Spinal cord (tissue), 10 donors: ENCODE measurements around the gene BCL2. TPM values are rescaled to one million over a fixed set of nuclear protein-coding genes. Genes with fewer than 3 reads are reported as not detected.
A peak's percentile ranks its signal among the peaks of the same experiment; 100 is the strongest.

Experiments
- DNase-seq, 6 donors: peaks; one replicate each; pipeline versions ENCODE4 v3.0.0 to v3.0.0-alpha.2; 2013 to 2015; ENCODE audit warnings: low spot score in 6 of 6, low read depth in 4 of 6
- H3K27ac ChIP-seq: one replicate; pipeline ENCODE4 v1.5.1; 2013; ENCODE audit warnings: low read depth, low read length, control low read depth
- H3K27me3 ChIP-seq: one replicate; pipeline ENCODE4 v1.6.1; 2013; ENCODE audit warnings: low read length; ENCODE audit not compliant: control insufficient read depth, insufficient read depth
- H3K36me3 ChIP-seq: one replicate; pipeline ENCODE4 v1.6.1; 2013; ENCODE audit warnings: low read length; ENCODE audit not compliant: control insufficient read depth, insufficient read depth
- H3K4me1 ChIP-seq: one replicate; pipeline ENCODE4 v1.6.1; 2013; ENCODE audit warnings: low read length; ENCODE audit not compliant: control insufficient read depth, insufficient read depth
- H3K4me3 ChIP-seq: one replicate; pipeline ENCODE4 v1.5.1; 2013; ENCODE audit warnings: low read depth, low read length, control low read depth
- H3K9me3 ChIP-seq: one replicate; pipeline ENCODE4 v1.6.1; 2013; ENCODE audit warnings: low read length; ENCODE audit not compliant: control insufficient read depth, insufficient read depth
- WGBS: methylation state at CpG from one replicate; pipeline ENCODE4 v1.1.5; 2013; ENCODE audit warnings: missing lambda C conversion rate; ENCODE audit not compliant: insufficient coverage; 5-methylcytosine and 5-hydroxymethylcytosine counted together
- polyA plus RNA-seq, 2 donors: library from polyadenylated mRNA; unstranded; fragments of 120-200 nt; gene quantifications; one replicate each; pipeline ENCODE4 v1.2.1, GENCODE V29; 2013; ENCODE audit not compliant: insufficient read length in 2 of 2
- total RNA-seq, 2 donors: library from RNA; depleted of rRNA in 1 of 2; stranded (reverse); fragments of 120-200 nt in 1 of 2; fragments of >200 nt in 1 of 2; gene quantifications; one replicate each; pipeline versions ENCODE4 v1.2.3 to v1.2.4, GENCODE V29; 2013 to 2014
- donor health status: healthy.

Gene BCL2
- total and polyA plus RNA-seq, 4 donors, result 14.4 to 34.4 (median 23.7) TPM

GRCh38 chr18:63312737-63313395, 6.7 kb downstream of the BCL2 start:
- H3K4me3 ChIP-seq, result no peak overlapping the region
- no peaks in the 10 kb centered on the region for H3K9me3 ChIP-seq
- no peaks in the 10 kb centered on the region for H3K36me3 ChIP-seq
- no CpG with 5 or more reads among the region's 5 CpGs for WGBS
- H3K27me3 ChIP-seq, result no peaks in the 10 kb centered on the region
- H3K27ac ChIP-seq, result no peak overlapping the region
- peaks cover 5% of the 10 kb centered on the region for H3K4me1 ChIP-seq
- no peak for DNase-seq

GRCh38 chr18:63312019-63312409, 7.6 kb downstream of the BCL2 start:
- no peak for DNase-seq

GRCh38 chr18:63311118-63312018, 8.2 kb downstream of the BCL2 start:
- Histone ChIP-seq H3K36me3 (no peaks in the 10 kb centered on the region), H3K4me1 (peaks cover 7% of the 10 kb centered on the region), H3K9me3 (no peaks in the 10 kb centered on the region), H3K27ac (no peak overlapping the region), H3K4me3 (no peak overlapping the region), H3K27me3 (no peaks in the 10 kb centered on the region)
- 75% methylated on average over 5 of the region's 8 CpGs for WGBS
- DNase-seq, result no peak

More at GRCh38 chr18:63312019-63312409, 7.6 kb downstream of the BCL2 start:
- no CpG with 5 or more reads among the region's 3 CpGs for WGBS
- Histone ChIP-seq H3K27me3 (no peaks in the 10 kb centered on the region), H3K9me3 (no peaks in the 10 kb centered on the region), H3K27ac (no peak overlapping the region), H3K36me3 (no peaks in the 10 kb centered on the region), H3K4me3 (no peak overlapping the region), H3K4me1 (peaks cover 2% of the 10 kb centered on the region)

- Histone ChIP-seq H3K27me3 (no peaks in the 10 kb centered on the region), H3K9me3 (no peaks in the 10 kb centered on the region), H3K4me1 (peaks cover 15% of the 10 kb centered on the region), H3K36me3 (no peaks in the 10 kb centered on the region), H3K4me3 (no peak overlapping the region), H3K27ac (no peak overlapping the region)
- 94% methylated on average over 4 of the region's 5 CpGs for WGBS
- no peak for DNase-seq
These were observed 10.1 kb downstream of the BCL2 start for GRCh38 chr18:63309422-63309821.

GRCh38 chr18:63307551-63308200, 11.9 kb downstream of the BCL2 start:
- Histone ChIP-seq H3K27me3 (no peaks in the 10 kb centered on the region), H3K4me1 (peaks cover 15% of the 10 kb centered on the region), H3K27ac (peak overlapping the region; percentile 49), H3K9me3 (no peaks in the 10 kb centered on the region), H3K36me3 (no peaks in the 10 kb centered on the region), H3K4me3 (no peak overlapping the region)
- WGBS, result no CpG with 5 or more reads among the region's 2 CpGs
- peak in 2 of 6 donors; percentile 83 to 89 for DNase-seq

- Histone ChIP-seq H3K27ac (peak overlapping the region; percentile 49), H3K4me3 (no peak overlapping the region), H3K36me3 (no peaks in the 10 kb centered on the region), H3K27me3 (no peaks in the 10 kb centered on the region), H3K4me1 (peaks cover 17% of the 10 kb centered on the region), H3K9me3 (no peaks in the 10 kb centered on the region)
- DNase-seq, result no peak
- WGBS, result no CpG with 5 or more reads among the region's 7 CpGs
These were observed 12.6 kb downstream of the BCL2 start for GRCh38 chr18:63306819-63307550.

- Histone ChIP-seq H3K27ac (no peak overlapping the region), H3K27me3 (no peaks in the 10 kb centered on the region), H3K4me1 (peaks cover 19% of the 10 kb centered on the region), H3K36me3 (no peaks in the 10 kb centered on the region), H3K9me3 (no peaks in the 10 kb centered on the region), H3K4me3 (no peak overlapping the region)
- no peak for DNase-seq
- 77% methylated on average over 6 of the region's 6 CpGs for WGBS
These were observed 13.3 kb downstream of the BCL2 start for GRCh38 chr18:63306249-63306648.

- no peak overlapping the region for H3K27ac ChIP-seq
- no peaks in the 10 kb centered on the region for H3K9me3 ChIP-seq
- DNase-seq, result no peak
- peaks cover 29% of the 10 kb centered on the region for H3K4me1 ChIP-seq
- WGBS, result no CpG with 5 or more reads among the region's 3 CpGs
- no peaks in the 10 kb centered on the region for H3K27me3 ChIP-seq
- no peak overlapping the region for H3K4me3 ChIP-seq
- H3K36me3 ChIP-seq, result peaks cover 3% of the 10 kb centered on the region
These were observed 16.0 kb downstream of the BCL2 start for GRCh38 chr18:63303547-63303946.
